ENCODE results near the gene TMSB10.

TMSB10 gene

GRCh38 chr2:84880645-84881521, 24.6 kb upstream of the TMSB10 start, which contains the start of gene TRABD2A:
TRABD2A (minus strand) TSS chr2:84881084; CDS start chr2:84881039, 45 bp downstream.
- peak; percentile 39 for DNase-seq (ENCODE audit: low read depth)

GRCh38 chr2:84881581-84882413, 23.7 kb upstream of the TMSB10 start:
- DNase-seq (ENCODE audit: low read depth), result peak; percentile 70

- DNase-seq (ENCODE audit: low read depth), result no peak
Observed at GRCh38 chr2:84882414-84882738, 23.1 kb upstream of the TMSB10 start.

- no peak for DNase-seq (ENCODE audit: low read depth)
Observed at GRCh38 chr2:84882775-84883550, 22.5 kb upstream of the TMSB10 start.

- no peak for DNase-seq (ENCODE audit: low read depth)
Observed at GRCh38 chr2:84884449-84884848, 21.0 kb upstream of the TMSB10 start.

- no peak for DNase-seq (ENCODE audit: low read depth)
Observed at GRCh38 chr2:84885111-84885510, 20.3 kb upstream of the TMSB10 start.

- no peak for DNase-seq (ENCODE audit: low read depth)
Observed at GRCh38 chr2:84886791-84887190, 18.7 kb upstream of the TMSB10 start.

GRCh38 chr2:84888401-84889276, 16.8 kb upstream of the TMSB10 start:
- DNase-seq (ENCODE audit: low read depth), result no peak

- no peak for DNase-seq (ENCODE audit: low read depth)
Observed at GRCh38 chr2:84889332-84889731, 16.1 kb upstream of the TMSB10 start.

GRCh38 chr2:84891355-84892010, 14.0 kb upstream of the TMSB10 start:
- DNase-seq (ENCODE audit: low read depth), result no peak

GRCh38 chr2:84894131-84894586, 11.3 kb upstream of the TMSB10 start:
- no peak for DNase-seq (ENCODE audit: low read depth)

GRCh38 chr2:84894758-84895520, 10.5 kb upstream of the TMSB10 start:
- no peak for DNase-seq (ENCODE audit: low read depth)

GRCh38 chr2:84896567-84896966, 8.9 kb upstream of the TMSB10 start:
- DNase-seq (ENCODE audit: low read depth), result no peak

- no peak for DNase-seq (ENCODE audit: low read depth)
Observed at GRCh38 chr2:84897773-84898172, 7.7 kb upstream of the TMSB10 start.

- no peak for DNase-seq (ENCODE audit: low read depth)
Observed at GRCh38 chr2:84899304-84900204, 5.9 kb upstream of the TMSB10 start.

- no peak for DNase-seq (ENCODE audit: low read depth)
Observed at GRCh38 chr2:84900971-84901370, 4.5 kb upstream of the TMSB10 start.

GRCh38 chr2:84901593-84902120, 3.8 kb upstream of the TMSB10 start:
- no peak for DNase-seq (ENCODE audit: low read depth)

GRCh38 chr2:84902526-84902925, 2.9 kb upstream of the TMSB10 start:
- no peak for DNase-seq (ENCODE audit: low read depth)

GRCh38 chr2:84904151-84904550, 1.3 kb upstream of the TMSB10 start:
- no peak for DNase-seq (ENCODE audit: low read depth)

All from HS-5 (cell line).